HG02678 (cell line): ENCODE data around the gene CRCP.
"Not testable (repeated sequence)": the region's sequence is repeated elsewhere in the genome, so short reads cannot be mapped to it uniquely, and the experiment has no call there.

Experiments used
- ATAC-seq: cut with Tn5 transposase; IDR thresholded peaks from one replicate; pipeline ENCODE4 v1.9.1; 2021; ENCODE audit warnings: mild to moderate bottlenecking, moderate library complexity; ENCODE audit not compliant: unreplicated experiment

The CRCP gene

GRCh38 chr7:66105263-66105748 is 9.3 kb upstream of the CRCP start:
- ATAC-seq: no peak

- ATAC-seq: not testable (repeated sequence)
Measured at GRCh38 chr7:66108410-66108809, 6.2 kb upstream of the CRCP start.

GRCh38 chr7:66110856-66111255 is 3.8 kb upstream of the CRCP start:
- no peak for ATAC-seq

DNA sequence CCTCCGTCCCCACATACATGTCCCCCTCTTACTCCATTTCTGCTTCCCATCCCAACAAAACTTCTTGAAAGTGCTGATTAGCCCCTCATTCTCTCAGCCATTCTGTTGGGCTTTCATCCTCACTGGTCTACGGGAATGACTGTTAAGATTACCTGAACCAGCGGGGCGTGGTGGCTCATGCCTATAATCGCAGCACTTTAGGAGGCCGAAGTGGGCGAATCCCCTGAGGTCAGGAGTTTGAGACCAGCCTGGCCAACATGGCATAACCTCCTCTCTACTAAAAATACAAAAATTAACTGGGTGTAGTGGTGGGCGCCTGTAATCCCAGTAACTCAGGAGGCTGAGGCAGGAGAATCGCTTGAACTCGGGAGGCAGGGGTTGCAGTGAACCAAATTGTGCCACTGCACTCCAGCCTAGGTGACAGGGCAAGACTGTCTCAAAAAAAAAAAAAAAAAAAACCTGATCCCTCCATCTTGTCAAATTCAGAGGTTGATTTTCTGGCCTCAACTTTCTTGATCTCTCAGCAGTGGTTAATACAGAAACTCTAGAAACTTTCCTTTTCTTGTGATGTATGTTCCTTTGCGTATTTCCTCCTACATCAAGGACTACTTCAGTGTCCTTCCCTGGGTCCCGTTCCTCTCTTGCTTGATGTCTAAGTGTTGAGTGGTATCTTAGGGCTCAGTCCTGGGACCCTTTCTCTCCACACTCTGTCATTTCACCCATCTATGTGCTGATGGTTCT is 2.2 kb downstream of the CRCP start:
- ATAC-seq: not testable (repeated sequence)

DNA sequence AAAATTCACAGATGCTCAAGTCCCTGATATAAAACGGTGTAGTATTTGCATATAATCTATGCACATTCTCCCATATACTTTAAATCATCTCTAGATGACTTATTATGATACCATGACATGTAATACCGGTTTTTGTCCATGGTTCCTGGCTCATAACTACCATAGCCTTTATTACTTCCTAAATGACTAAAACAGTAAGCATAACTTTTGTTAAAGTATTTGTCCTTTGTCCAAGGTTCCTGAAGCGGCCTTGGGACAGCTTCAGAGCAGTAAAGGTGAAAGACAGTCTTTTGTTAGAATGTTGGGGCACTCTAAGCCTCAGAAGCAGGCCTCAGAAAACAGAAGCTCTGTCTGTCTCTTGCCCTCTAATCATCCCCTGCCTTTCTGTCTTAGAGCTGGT is 4.0 kb downstream of the CRCP start:
- ATAC-seq: no peak

DNA sequence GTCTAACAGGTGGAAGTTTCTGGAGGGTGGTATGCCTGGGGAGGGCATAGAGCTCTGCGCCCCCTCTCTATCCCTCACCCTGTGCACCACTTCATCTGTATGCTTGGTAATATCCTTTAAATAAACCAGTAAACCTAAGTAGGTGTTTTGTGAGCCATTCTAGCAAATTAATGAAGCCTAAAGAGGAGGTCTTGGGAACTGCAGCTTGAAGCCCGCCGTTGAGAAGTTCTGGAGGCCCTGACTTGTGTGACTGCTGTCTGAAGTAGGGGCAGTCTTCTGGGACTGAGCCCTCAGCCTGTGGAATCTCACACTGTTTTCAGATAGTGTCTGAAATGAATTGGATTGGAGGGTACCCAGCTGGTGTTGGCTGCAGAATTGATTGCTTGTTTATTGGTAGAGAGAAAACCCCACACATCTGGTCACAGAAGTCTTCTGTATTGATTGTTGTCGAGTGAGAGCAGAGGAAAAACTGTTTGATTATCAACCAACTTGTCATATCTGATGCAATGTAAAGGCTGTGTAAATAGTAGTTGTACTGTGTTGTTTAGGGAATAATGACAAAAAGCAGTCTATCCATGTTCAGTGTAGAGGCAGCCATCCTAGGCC is 4.7 kb downstream of the CRCP start:
- no peak for ATAC-seq

DNA sequence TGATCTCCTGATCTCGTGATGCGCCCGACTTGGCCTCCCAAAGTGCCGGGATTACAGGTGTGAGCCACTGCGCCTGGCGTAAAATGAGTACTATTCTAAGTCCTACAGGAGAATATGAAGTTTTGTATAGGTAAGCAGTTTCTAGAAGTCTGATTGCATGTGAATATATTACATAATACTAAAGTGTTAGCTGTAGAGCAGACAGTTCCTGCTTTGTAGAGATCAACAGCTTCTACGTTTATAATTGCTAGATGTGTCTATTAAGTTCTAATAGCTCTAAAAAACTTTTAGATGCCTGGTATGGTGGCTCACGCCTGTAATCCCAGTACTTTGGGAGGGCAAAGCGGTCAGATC is 8.5 kb downstream of the CRCP start:
- no peak for ATAC-seq

DNA sequence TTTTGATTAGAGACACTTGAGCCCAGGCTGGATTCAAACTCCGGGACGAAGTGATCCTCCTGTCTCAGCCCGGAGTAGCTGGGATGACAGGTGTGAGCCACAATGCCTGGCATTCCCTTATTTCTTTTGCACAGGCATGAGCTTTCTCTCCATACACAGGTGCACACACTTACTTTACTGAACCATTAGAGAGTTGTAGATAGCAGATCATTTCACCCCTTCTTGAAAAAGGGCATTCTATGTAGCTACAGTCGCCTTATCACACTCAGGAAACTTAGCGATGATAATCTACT is 9.9 kb downstream of the CRCP start:
- ATAC-seq: not testable (repeated sequence)

GRCh38 chr7:66125052-66125694 is 10.5 kb downstream of the CRCP start:
- ATAC-seq: no peak

DNA sequence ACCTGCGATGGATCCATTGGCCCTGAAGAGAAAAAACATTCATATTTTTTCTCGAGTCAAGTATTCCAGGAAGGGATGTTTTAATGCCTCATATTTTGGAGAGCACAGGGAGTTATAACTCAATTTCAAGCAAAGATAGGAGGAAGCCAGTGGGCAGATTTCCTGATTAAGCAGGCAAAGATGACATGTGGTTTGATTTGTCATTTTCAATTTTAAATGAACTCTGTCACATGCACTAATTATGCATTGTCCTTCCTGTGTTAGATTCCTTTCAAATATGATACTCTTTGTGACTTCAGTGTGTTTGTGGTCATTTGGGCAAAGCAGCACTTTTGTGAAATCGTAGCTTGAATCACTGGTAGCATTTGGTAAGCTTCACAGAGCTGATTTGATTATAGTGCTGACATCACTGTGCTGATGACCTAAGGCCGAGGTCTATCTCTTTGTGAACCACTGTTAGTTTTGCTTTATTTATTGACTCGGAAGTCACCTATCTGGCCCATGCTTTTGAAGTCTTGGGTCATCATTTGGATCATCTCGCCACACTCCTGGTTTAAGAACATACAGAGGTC is 11.2 kb downstream of the CRCP start:
- not testable (repeated sequence) for ATAC-seq

- ATAC-seq: not testable (repeated sequence)
Measured at GRCh38 chr7:66127172-66127571, 12.5 kb downstream of the CRCP start.

GRCh38 chr7:66138994-66139752 is 24.5 kb downstream of the CRCP start:
- no peak for ATAC-seq

GRCh38 chr7:66140924-66141323 is 26.3 kb downstream of the CRCP start:
- ATAC-seq: no peak

- no peak for ATAC-seq
Measured at GRCh38 chr7:66142334-66142733, 27.7 kb downstream of the CRCP start.

DNA sequence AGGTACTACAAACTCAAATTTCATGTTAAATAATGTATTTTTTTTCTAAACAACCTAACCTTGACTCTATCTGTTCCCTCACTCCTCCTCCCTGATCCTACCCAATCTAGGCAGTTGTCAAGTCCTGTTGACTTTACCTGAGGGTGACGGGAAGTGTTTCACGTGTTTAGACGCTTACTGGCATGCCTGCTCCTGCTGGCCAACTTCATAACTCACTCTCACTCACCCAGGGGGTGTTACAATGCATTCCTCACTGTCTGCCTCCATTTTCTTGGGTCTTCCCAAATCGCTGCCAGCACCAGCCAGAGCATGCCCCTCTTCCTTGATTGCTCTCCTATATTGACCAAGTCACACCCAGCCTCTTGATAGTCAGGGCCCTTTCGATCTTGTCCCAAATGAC is 28.3 kb downstream of the CRCP start:
- no peak for ATAC-seq

DNA sequence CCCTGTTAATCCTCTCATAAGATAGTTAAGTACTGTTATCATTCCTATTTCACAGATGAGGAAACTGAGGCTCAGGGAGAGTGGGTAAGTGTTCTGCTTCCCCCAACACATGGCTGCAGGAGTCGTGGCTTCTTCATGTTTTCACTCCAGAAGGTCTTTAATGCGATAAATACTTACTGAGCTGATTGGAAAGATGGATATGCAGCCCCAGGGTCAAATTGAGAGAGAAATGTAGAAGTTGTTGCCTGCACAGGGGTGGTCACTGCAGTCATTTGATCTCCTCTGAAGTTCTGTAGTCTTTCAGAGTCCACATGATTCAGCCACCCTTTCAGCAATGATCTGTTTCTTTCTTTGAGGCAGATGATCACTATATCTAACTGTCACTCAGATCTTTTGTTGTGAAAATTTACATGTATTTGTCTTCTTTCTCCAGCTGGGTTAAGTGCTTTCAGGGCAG is 29.3 kb downstream of the CRCP start:
- no peak for ATAC-seq

DNA sequence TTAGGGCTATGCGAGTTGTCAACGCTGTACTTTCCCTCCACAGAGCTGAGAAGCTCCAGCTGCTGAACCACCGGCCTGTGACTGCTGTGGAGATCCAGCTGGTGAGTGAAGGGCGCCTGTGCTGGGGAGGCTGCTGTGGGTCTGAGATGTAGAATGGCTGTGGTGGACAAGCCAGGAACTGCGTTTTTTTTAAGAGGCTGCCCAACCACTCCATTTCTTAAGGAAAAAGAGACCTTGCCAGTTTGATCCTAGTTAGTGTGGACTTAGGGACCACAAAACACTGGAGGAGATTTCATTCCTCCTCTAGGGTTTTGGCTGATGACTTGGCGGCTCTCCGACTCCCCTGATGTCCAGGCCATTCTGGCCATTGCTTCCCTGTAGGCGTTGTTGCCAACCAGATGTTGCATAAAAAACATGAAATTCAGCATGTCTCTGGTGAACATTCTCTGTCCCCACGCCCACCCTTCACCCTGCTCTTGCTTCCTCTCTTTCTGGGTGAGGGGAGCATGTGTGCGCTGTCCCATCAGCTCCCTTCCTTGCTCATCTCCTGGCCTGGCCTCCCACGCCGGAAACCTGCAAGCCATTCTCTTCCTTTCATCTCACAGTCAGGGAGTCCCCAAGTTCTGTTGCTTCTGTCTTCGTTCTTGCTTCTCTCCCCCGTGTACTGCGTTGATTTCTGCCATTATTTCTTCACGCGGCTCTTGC is 30.9 kb downstream of the CRCP start:
- ATAC-seq: no peak

- no peak for ATAC-seq
Measured at GRCh38 chr7:66146701-66147100, 32.1 kb downstream of the CRCP start.

DNA sequence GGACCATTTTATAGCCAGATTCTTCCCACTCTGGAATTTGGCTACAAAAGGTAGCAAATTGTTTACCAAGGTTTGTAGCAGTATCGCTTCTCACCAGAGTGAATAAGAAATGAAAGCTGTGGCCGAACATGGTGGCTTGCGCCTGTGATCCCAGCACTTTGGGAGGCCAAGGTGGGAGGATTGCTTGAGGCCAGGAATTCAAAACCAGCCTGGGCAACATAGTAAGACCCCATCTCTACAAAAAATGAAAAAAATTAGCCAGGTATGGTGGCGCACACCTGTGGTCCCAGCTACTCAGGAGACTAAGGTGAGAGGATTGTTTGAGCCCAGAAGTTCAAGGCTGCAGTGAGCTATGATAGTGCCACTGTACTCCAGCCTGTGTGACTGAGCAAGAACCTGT is 33.0 kb downstream of the CRCP start:
- ATAC-seq: not testable (repeated sequence)

GRCh38 chr7:66150471-66150870 is 35.8 kb downstream of the CRCP start:
- no peak for ATAC-seq
